Measurements from ENCODE around the gene RARS2.

The RARS2 gene

DNA sequence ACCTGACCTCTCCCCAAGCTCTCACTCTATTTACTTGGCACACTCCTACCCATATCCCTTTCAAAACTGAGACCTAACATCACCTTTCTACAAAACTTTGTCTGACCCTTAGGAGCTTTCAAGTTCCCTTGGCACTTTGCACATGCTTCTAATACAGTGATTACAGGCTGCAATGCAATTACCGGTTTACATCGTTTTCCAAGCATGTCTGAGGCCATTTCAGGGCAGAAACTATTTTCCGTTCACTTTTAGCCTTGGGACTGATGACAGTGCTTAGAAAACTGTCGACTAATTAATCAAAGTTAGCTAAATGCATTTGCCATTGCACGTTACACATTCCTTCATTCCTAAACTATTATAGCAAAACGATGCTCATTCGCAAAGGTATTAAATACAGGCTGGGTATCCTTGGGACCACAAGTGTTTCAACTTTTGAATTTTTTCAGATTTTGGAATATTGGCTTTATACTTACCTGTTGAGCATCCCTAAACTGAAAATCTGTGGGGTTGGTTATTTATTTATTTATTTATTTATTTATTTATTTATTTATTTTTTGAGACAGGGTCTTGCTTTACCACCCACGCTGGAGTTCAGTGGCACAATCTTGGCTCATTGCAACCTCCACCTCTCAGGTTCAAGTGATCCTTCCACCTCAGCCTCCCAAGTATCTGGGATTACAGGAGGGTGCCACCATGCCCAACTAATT lies 3.3 kb downstream of the RARS2 start (continued):
- TF ChIP-seq ZNF19 (tag by site-specific recombination; IDR thresholded peaks at IDR 0.05; ENCODE audit: low read depth) (0 out of 2 replicates have a peak, but pooled peaks have one; percentile 77), SP2 (tag by site-specific recombination; IDR thresholded peaks at IDR 0.05) (no peak), ZIC2 (tag by site-specific recombination; IDR thresholded peaks at IDR 0.05) (no peak), GLI4 (tag by site-specific recombination; IDR thresholded peaks at IDR 0.05) (no peak), ZNF266 (tag by site-specific recombination; IDR thresholded peaks at IDR 0.05; ENCODE audit: low read depth) (peak; percentile 58), KLF7 (tag by site-specific recombination; IDR thresholded peaks at IDR 0.05; ENCODE audit: borderline replicate concordance) (no peak; the same call in 1 of the 2 replicates), ZNF202 (tag by site-specific recombination; IDR thresholded peaks at IDR 0.05; ENCODE audit: borderline replicate concordance) (0 out of 2 replicates have a peak, but pooled peaks have one; percentile 54), ZFP3 (tag by site-specific recombination; IDR thresholded peaks at IDR 0.05; ENCODE audit: low read depth) (0 out of 2 replicates have a peak, but pooled peaks have one; percentile 24), ZNF560 (tag by site-specific recombination; IDR thresholded peaks at IDR 0.05; ENCODE audit: borderline replicate concordance) (peak; percentile 69; the same call in 1 of the 2 replicates), ZNF529 (tag by site-specific recombination; IDR thresholded peaks at IDR 0.05; ENCODE audit: insufficient replicate concordance) (peak; percentile 43), ZNF140 (tag by site-specific recombination; IDR thresholded peaks at IDR 0.05) (peak; percentile 82), MEIS1 (CRISPR knock-in tag; IDR thresholded peaks at IDR 0.05; ENCODE audit: borderline replicate concordance) (no peak), ZNF335 (tag by site-specific recombination; conservative IDR thresholded peaks at IDR 0.05) (no peak), ZNF433 (tag by site-specific recombination; IDR thresholded peaks at IDR 0.05; ENCODE audit: low read depth) (0 out of 2 replicates have a peak, but pooled peaks have one; percentile 42), OVOL3 (tag by site-specific recombination; IDR thresholded peaks at IDR 0.05) (0 out of 2 replicates have a peak, but pooled peaks have one; percentile 37)

DNA sequence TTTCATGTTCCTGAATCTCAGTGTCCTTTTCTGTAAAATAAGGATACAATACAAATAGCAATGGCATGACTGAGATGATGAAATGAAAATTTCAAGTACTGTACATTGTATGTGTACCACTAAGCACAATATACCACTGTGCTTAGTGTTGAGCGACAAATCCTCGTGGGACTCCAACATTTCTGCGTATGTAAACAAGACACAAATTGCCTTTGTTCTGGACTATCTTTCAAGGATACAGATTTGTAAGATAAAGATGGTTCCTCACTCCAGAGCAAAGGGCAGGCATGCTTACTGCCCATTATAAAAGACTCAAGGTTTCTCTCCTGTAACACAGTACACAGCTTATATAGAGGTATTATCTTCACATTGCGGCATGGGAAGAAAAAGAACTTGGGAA lies 6.0 kb downstream of the RARS2 start:
- POLR2A ChIA-PET: no interaction called here
- Histone ChIP-seq H3K4me1 (ENCODE audit: control insufficient read depth, insufficient read depth, low read length) (peaks cover 4% of the 10 kb centered on the region; the same call in 1 of the 2 replicates), H3K4me3 (ENCODE audit: low read depth, low read length) (no peak overlapping the region), H3K9me3 (ENCODE audit: control insufficient read depth, insufficient read depth, low read depth, low read length) (no peaks in the 10 kb centered on the region), H3K36me3 (ENCODE audit: control insufficient read depth in 2 of 2, insufficient read depth in 1 of 2, low read length in 2 of 2) (peaks cover 13 to 61% of the 10 kb centered on the region in 2 experiments), H3K27ac (ENCODE audit: extremely low read depth, low read depth, low read length) (no peak overlapping the region)
- CTCF ChIA-PET: interaction anchor here (1.4 kb wide), 1 partner anchor 9 kb away, joined by 9 read pairs; no protein-coding TSS in a partner anchor
- no peak for TF ChIP-seq ZNF701 (tag by site-specific recombination; IDR thresholded peaks at IDR 0.05)
- TF ChIP-seq ZNF416 (tag by site-specific recombination; IDR thresholded peaks at IDR 0.05): no peak
- no peak for TF ChIP-seq ZNF324 (tag by site-specific recombination; IDR thresholded peaks at IDR 0.05)
- TF ChIP-seq ZFP41 (tag by site-specific recombination; IDR thresholded peaks at IDR 0.05; ENCODE audit: borderline replicate concordance): no peak
- no peak for TF ChIP-seq ZNF629 (tag by site-specific recombination; IDR thresholded peaks at IDR 0.05)
- no peak for TF ChIP-seq KLF9 (tag by site-specific recombination; IDR thresholded peaks at IDR 0.05; ENCODE audit: low read depth)
- TF ChIP-seq ZFP37 (tag by site-specific recombination; IDR thresholded peaks at IDR 0.05): no peak
- no peak for TF ChIP-seq HOXC10 (CRISPR knock-in tag; IDR thresholded peaks at IDR 0.05)
- TF ChIP-seq BCL11B (tag by site-specific recombination; IDR thresholded peaks at IDR 0.05; ENCODE audit: low read depth): no peak
- no peak for TF ChIP-seq ZBTB20 (tag by site-specific recombination; IDR thresholded peaks at IDR 0.05)
- TF ChIP-seq, protein P1, sequence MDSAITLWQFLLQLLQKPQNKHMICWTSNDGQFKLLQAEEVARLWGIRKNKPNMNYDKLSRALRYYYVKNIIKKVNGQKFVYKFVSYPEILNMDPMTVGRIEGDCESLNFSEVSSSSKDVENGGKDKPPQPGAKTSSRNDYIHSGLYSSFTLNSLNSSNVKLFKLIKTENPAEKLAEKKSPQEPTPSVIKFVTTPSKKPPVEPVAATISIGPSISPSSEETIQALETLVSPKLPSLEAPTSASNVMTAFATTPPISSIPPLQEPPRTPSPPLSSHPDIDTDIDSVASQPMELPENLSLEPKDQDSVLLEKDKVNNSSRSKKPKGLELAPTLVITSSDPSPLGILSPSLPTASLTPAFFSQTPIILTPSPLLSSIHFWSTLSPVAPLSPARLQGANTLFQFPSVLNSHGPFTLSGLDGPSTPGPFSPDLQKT (IDR thresholded peaks at IDR 0.05; ENCODE audit: borderline replicate concordance, low read depth, low read length): no peak
- no peak for TF ChIP-seq ZNF311 (tag by site-specific recombination; IDR thresholded peaks at IDR 0.05; ENCODE audit: borderline replicate concordance)
- TF ChIP-seq SP2 (tag by site-specific recombination; IDR thresholded peaks at IDR 0.05): no peak
- no peak for TF ChIP-seq KLF7 (tag by site-specific recombination; IDR thresholded peaks at IDR 0.05; ENCODE audit: borderline replicate concordance)
- no peak for TF ChIP-seq ZNF558 (tag by site-specific recombination; IDR thresholded peaks at IDR 0.05)
- no peak for TF ChIP-seq ZNF341 (tag by site-specific recombination; IDR thresholded peaks at IDR 0.05; ENCODE audit: low read depth)
- TF ChIP-seq, protein P2, sequence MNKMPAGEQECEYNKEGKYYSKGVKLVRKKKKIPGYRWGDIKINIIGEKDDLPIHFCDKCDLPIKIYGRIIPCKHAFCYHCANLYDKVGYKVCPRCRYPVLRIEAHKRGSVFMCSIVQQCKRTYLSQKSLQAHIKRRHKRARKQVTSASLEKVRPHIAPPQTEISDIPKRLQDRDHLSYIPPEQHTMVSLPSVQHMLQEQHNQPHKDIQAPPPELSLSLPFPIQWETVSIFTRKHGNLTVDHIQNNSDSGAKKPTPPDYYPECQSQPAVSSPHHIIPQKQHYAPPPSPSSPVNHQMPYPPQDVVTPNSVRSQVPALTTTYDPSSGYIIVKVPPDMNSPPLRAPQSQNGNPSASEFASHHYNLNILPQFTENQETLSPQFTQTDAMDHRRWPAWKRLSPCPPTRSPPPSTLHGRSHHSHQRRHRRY (tag by site-specific recombination; IDR thresholded peaks at IDR 0.05): no peak
- TF ChIP-seq ZNF202 (tag by site-specific recombination; IDR thresholded peaks at IDR 0.05; ENCODE audit: borderline replicate concordance): no peak
